LNCAP (cell line): Measurements from ENCODE around the gene ARL8A.

Source experiments
- CTCF ChIP-seq: fragments of 450-650 bp; IDR thresholded peaks from 2 replicates; pipeline ENCODE4 v1.5.1; 2017; ENCODE audit warnings: mild to moderate bottlenecking

The ARL8A gene

DNA sequence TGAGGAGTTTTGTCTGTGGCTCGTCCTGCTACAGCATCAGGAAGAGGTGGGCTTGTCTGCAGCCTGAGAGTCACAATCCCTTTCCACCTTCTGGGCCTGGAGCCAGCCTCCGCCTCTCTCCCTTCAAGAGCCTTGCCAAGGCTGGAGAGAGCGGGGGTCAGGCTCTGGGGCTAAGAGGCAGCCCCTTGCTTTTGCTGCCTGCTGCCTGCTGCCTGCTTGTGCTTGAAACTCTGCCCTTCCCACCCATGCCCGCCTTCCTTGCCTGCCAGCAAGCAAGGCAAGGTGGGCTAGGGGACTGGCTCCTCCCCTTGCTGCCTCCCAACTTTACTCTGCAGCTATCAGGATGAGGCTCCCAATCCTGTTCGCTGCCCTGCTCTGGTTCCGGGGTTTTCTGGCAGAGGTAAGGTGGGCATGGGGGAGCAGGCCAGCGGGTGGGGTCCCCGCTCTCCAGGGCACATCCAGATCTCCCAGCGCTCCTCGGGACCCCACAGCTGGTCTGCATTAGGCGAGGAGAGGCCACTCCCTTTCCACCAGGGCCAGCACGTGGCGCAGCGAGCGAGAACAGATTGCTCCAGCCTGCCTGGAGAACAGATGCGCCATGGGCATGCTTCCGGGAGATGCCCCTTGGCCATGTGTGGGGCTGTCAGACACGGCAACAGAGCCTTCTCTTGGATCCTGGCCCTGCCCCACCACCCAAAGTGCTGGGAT is 23.3 kb upstream of the ARL8A start:
- no peak for TF ChIP-seq CTCF

DNA sequence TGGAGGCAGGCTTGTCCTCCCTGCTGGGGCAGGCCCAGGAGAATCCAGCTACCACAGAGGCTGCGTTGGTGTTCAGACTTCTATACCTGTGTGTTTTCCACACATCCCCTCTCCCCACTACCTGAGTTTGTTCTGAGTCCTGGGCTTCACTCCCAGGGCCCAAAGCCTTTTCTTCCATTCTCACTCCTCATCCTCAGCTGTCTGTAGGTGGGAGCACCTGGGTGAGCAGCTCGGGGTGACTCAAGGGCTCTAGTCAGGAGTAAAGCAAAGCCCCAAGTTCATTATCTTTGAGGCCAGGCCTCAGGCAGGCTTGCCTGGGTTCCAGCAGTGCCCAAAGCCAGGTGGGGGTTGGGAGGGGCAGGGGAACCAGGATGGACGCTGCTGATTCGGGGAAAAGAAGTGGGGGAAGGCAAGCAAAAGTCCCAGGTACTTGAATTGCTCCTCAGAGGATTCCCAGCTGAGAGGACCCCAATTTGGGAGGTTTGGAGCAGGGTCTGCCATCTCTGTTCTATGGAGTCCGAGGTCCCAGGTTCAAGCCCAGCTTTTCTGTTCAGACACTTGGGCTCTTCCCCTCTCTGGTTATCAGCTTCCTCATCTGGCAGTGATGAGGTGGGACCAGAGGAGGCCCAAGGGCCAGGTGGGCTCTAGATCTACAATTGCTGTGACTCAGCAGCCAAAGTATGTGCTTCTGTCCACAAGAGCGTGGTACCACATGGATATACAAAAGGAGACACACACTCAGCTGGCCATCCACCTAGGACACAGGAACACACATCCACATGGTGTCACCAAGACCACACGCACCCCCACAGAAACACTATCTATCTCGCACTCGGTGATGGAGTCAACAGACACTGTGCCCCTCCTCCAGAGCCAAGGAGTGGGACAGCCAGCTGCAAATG is 21.7 kb upstream of the ARL8A start:
- no peak for TF ChIP-seq CTCF

DNA sequence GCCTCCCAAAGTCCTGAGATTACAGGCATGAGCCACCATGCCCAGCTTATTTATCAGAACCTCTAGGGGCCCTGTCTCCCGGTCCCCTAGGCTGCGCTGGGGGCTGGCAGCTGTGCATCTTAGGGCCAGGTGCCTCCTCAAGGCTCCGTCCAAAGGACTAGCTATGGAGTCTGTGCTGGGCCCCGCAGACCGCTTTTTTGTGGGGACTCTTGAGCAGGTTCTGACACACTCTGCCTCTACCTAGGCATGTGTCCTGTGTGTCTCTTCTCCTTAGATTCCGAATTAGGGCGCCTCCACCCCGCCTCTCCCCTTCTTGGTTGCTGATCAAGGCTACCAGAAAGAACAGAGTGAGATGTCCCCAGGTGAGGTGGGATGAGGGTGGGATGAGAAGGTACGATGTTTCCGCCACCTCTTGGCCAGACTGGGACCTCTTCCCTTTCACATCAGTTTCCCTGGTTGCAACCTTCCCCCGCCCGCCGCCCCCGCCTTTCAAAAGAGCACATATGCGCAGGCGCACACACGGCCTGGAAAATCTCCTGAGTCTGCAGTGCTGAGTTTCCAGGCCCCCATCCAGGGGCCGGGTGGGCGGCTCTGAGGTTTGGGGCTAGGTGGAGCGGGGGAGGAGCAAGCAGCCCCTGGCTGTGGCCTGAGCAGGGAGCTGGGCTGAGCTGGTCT is 20.9 kb upstream of the ARL8A start:
- no peak for TF ChIP-seq CTCF

- TF ChIP-seq CTCF = no peak
Measured at GRCh38 chr1:202164271-202165037, 19.9 kb upstream of the ARL8A start.

GRCh38 chr1:202163281-202164270 is 19.0 kb upstream of the ARL8A start:
- no peak for TF ChIP-seq CTCF

- no peak for TF ChIP-seq CTCF
Measured at GRCh38 chr1:202162418-202163280, 18.1 kb upstream of the ARL8A start.
